B cell (primary cell): ENCODE results near the gene SCRT2.

Experiments
- EZH2 ChIP-seq: IDR thresholded peaks from 2 replicates; pipeline ENCODE4 v1.6.1; 2012; ENCODE audit warnings: borderline replicate concordance, low read depth, mild to moderate bottlenecking, moderate library complexity, low read length; ENCODE audit not compliant: insufficient read depth, poor library complexity, severe bottlenecking
- TF ChIP-seq, protein P1 (sequence below): fragments of 200-600 bp; IDR thresholded peaks from one replicate; pipeline ENCODE4 v1.8.0; 2022; ENCODE audit warnings: antibody characterized with exemption, mild to moderate bottlenecking

GRCh38 chr20:699811-700338 lies 24.3 kb upstream of the SCRT2 start:
- TF ChIP-seq, protein P1, sequence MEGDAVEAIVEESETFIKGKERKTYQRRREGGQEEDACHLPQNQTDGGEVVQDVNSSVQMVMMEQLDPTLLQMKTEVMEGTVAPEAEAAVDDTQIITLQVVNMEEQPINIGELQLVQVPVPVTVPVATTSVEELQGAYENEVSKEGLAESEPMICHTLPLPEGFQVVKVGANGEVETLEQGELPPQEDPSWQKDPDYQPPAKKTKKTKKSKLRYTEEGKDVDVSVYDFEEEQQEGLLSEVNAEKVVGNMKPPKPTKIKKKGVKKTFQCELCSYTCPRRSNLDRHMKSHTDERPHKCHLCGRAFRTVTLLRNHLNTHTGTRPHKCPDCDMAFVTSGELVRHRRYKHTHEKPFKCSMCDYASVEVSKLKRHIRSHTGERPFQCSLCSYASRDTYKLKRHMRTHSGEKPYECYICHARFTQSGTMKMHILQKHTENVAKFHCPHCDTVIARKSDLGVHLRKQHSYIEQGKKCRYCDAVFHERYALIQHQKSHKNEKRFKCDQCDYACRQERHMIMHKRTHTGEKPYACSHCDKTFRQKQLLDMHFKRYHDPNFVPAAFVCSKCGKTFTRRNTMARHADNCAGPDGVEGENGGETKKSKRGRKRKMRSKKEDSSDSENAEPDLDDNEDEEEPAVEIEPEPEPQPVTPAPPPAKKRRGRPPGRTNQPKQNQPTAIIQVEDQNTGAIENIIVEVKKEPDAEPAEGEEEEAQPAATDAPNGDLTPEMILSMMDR: no peak
- no peak for TF ChIP-seq EZH2
